ENCODE data around the gene SHISA3. TPM values are rescaled to one million over a fixed set of nuclear protein-coding genes. Genes with fewer than 3 reads are reported as not detected.

SHISA3 gene
- total and polyA plus RNA-seq, 2 of the 8 experiments (the other 6 are each of a cell fraction or from before 2014, with no cell fraction given) = 2.0 to 9.3 TPM

- H2BK15ac ChIP-seq (ENCODE audit: low read length) = 0 out of 2 replicates have a peak overlapping the region, but pooled peaks have one; percentile 76
- no peak overlapping the region for H3K4ac ChIP-seq (replicated peaks; ENCODE audit: insufficient read length, low read depth, low read length)
- no peak overlapping the region for H3K18ac ChIP-seq (ENCODE audit: extremely low read depth, low read length)
- FAIRE-seq (no peak), DNase-seq (ENCODE audit: low read depth in 1 of 2, low spot score in 2 of 2) (no peak)
- H2AFZ ChIP-seq (ENCODE audit: low read length) = no peak overlapping the region
- H4K91ac ChIP-seq (replicated peaks; ENCODE audit: insufficient read length, low read length) = no peak overlapping the region
- ChIA-PET POLR2A (ENCODE audit: partially characterized antibody) (interaction anchor here (1.3 kb wide), 1 partner anchor 13 kb away, joined by 3 read pairs; no protein-coding TSS in a partner anchor), CTCF (ENCODE audit: partially characterized antibody) (no interaction called here)
- H3K14ac ChIP-seq (ENCODE audit: insufficient read length) = no peak overlapping the region
- H4K5ac ChIP-seq (ENCODE audit: insufficient read length, low read depth, low read length) = no peak overlapping the region
- H2BK120ac ChIP-seq (replicated peaks; ENCODE audit: low read depth, low read length) = no peak overlapping the region
- H3K36me3 ChIP-seq (ENCODE audit: control insufficient read depth in 2 of 4, insufficient read depth in 4 of 4, low read length in 3 of 4) = no peaks in the 10 kb centered on the region
- H3K79me1 ChIP-seq (ENCODE audit: low read depth, low read length) = no peaks in the 10 kb centered on the region
- H3K4me1 ChIP-seq (replicated peaks in 1 of 4; ENCODE audit: control insufficient read depth in 3 of 4, insufficient read depth in 4 of 4, low read length in 3 of 4) = peaks cover 0 to 18% (median 10%) of the 10 kb centered on the region in 4 experiments; a peak in 4 of 7 replicates
- no peaks in the 10 kb centered on the region for H4K20me1 ChIP-seq (replicated peaks in 1 of 2; ENCODE audit: control insufficient read depth in 1 of 2, insufficient read depth in 2 of 2, low read length in 2 of 2)
- TF ChIP-seq RBBP5 (IDR thresholded peaks at IDR 0.05; ENCODE audit: borderline replicate concordance, low read depth, low read length) = no peak
- TF ChIP-seq CREB1 (IDR thresholded peaks at IDR 0.05) = no peak
- TF ChIP-seq JUN (IDR thresholded peaks at IDR 0.05; ENCODE audit: low read depth, low read length) = no peak
- no peak for TF ChIP-seq SRF (IDR thresholded peaks at IDR 0.05; ENCODE audit: low read depth, low read length)
- no peak for TF ChIP-seq RXRA (IDR thresholded peaks at IDR 0.05; ENCODE audit: insufficient read depth, low read depth, low read length)
- TF ChIP-seq, protein P1, sequence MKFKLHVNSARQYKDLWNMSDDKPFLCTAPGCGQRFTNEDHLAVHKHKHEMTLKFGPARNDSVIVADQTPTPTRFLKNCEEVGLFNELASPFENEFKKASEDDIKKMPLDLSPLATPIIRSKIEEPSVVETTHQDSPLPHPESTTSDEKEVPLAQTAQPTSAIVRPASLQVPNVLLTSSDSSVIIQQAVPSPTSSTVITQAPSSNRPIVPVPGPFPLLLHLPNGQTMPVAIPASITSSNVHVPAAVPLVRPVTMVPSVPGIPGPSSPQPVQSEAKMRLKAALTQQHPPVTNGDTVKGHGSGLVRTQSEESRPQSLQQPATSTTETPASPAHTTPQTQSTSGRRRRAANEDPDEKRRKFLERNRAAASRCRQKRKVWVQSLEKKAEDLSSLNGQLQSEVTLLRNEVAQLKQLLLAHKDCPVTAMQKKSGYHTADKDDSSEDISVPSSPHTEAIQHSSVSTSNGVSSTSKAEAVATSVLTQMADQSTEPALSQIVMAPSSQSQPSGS (IDR thresholded peaks at IDR 0.05; ENCODE audit: low read length) = no peak
- H3K27ac ChIP-seq (ENCODE audit: low read depth, low read length) = no peak overlapping the region
- no peak overlapping the region for H3K4me3 ChIP-seq (ENCODE audit: extremely low read depth in 1 of 4, insufficient read depth in 2 of 4, low read depth in 3 of 4, low read length in 4 of 4)
- peaks cover 8 to 20% (median 16%) of the 10 kb centered on the region in 4 experiments for H3K27me3 ChIP-seq (replicated peaks in 1 of 4; ENCODE audit: control insufficient read depth in 3 of 4, extremely low read depth in 1 of 4, insufficient read depth in 3 of 4, low read length in 3 of 4)
- no peak overlapping the region for H3K23ac ChIP-seq (ENCODE audit: insufficient read length)
- H3K23me2 ChIP-seq (ENCODE audit: low read depth, low read length) = peaks cover 7% of the 10 kb centered on the region
- no peak overlapping the region for H4K8ac ChIP-seq (ENCODE audit: extremely low read depth, insufficient read depth, low read length)
- H2BK20ac ChIP-seq (ENCODE audit: low read length) = no peak overlapping the region; the same call in 1 of the 2 replicates
- H3K9me3 ChIP-seq (ENCODE audit: insufficient read depth in 2 of 2, low read depth in 1 of 2, low read length in 1 of 2) = no peaks in the 10 kb centered on the region
- no peak overlapping the region for H3K4me2 ChIP-seq (ENCODE audit: insufficient read depth in 1 of 2, low read depth in 2 of 2, low read length in 2 of 2)
- H2BK12ac ChIP-seq (ENCODE audit: low read depth, low read length) = no peak overlapping the region
- 71% methylated on average over 5 of the region's 5 CpGs; no CpG with 5 or more reads in 1 of the 2 experiments for WGBS, 2 experiments (ENCODE audit: extremely low coverage in 1 of 2, insufficient coverage in 1 of 2, insufficient read length in 1 of 2, insufficient replicate concordance in 2 of 2, low coverage in 1 of 2, low lambda C conversion rate in 2 of 2, missing lambda C conversion rate in 1 of 2)
- no peak overlapping the region for H3K9ac ChIP-seq (replicated peaks in 1 of 4; ENCODE audit: extremely low read depth in 1 of 4, low read depth in 3 of 4, low read length in 3 of 4)
- no peak overlapping the region for H3K56ac ChIP-seq (replicated peaks; ENCODE audit: insufficient read length, low read depth, low read length)
- H3K79me2 ChIP-seq (ENCODE audit: control insufficient read depth in 1 of 2, insufficient read depth in 2 of 2, low read length in 2 of 2) = no peaks in the 10 kb centered on the region
- no peak overlapping the region for H2BK5ac ChIP-seq (ENCODE audit: low read depth, low read length)
- no peak overlapping the region for H2AK5ac ChIP-seq (ENCODE audit: low read depth, low read length)
Measured at GRCh38 chr4:42391981-42392380, 5.3 kb upstream of the SHISA3 start.
